ENCODE results near the gene BRD4. TPM values are rescaled to one million over a fixed set of nuclear protein-coding genes. Genes with fewer than 3 reads are reported as not detected.

The BRD4 gene
- total RNA-seq, 1 donor from 2014 or later: 67.4 TPM

GRCh38 chr19:15294561-15294990 is 37.8 kb downstream of the BRD4 start:
- peak; percentile 83 for DNase-seq
- intact Hi-C loops (cut with micrococcal nuclease): no loop called here
- ATAC-seq: peak; percentile 64

DNA sequence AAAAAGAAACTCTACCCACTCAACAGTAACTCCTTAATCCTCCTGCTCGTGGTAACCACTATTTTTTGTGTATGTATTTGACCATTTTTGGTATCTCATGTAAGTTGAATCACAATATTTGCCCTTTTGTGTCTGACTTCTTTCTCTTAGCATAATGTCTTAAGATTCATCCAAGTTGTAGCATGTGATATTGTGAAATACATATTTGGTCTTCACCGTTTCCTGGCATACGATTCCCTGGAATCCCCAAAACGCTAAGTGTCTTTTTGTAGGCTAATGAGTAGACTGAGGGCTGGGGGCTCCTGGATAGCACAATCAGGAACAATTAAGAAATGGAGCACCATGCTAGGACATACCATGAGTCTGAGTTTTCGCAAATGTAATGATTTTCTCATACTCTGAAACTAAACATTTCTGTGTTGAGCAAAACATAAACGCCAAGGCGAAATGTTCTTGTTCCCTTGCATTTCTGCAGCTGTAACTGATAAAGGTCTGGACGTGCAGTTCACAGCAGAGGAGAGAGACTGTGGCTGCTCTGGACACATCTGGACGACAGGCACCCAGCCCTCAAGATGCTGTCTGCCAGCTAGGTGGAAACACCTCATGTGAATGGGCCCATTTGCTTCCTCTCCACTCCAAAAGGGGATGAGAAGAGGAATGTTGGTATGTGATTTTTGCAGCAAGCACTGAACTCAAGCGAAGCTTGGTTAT is 38.4 kb downstream of the BRD4 start:
- peak; percentile 21 for ATAC-seq
- intact Hi-C loops (cut with micrococcal nuclease): no loop called here
- DNase-seq: no peak

- intact Hi-C loops (cut with micrococcal nuclease): no loop called here
- peak; percentile 47 for DNase-seq
- peak; percentile 57 for ATAC-seq
Observed at GRCh38 chr19:15292847-15293582, 39.3 kb downstream of the BRD4 start.

GRCh38 chr19:15292140-15292539 is 40.2 kb downstream of the BRD4 start:
- no peak for ATAC-seq
- intact Hi-C loops (cut with micrococcal nuclease): no loop called here
- no peak for DNase-seq

GRCh38 chr19:15291548-15292021 is 40.8 kb downstream of the BRD4 start:
- ATAC-seq (no peak), DNase-seq (no peak)
- intact Hi-C loops (cut with micrococcal nuclease): no loop called here

- ATAC-seq: no peak
- intact Hi-C loops (cut with micrococcal nuclease): no loop called here
- DNase-seq: no peak
Observed at GRCh38 chr19:15291089-15291488, 41.2 kb downstream of the BRD4 start.

- intact Hi-C loops (cut with micrococcal nuclease): no loop called here
- no peak for ATAC-seq
Observed at GRCh38 chr19:15290166-15290565, 42.2 kb downstream of the BRD4 start.

DNA sequence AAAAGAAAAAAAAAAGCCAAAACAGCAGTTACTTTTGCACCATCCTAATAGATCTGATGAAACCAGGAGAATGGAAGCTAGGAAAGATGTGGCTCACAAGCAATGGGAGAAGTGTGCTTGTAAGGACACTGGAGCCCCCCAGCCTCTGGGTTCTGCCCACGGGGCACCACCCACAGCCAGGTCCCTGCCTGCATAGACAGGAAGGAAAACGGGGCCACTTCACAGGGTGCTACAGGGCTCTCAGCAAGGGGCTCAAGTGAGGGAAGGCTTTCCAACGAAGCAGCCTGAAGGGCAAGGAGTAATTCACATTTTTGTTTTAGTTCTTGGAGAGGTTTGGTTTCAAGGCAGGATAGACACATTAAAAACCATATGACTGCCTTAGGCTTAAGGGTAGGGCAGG is 42.7 kb downstream of the BRD4 start:
- DNase-seq (no peak), ATAC-seq (no peak)
- intact Hi-C loops (cut with micrococcal nuclease): no loop called here

More at GRCh38 chr19:15290166-15290565, 42.2 kb downstream of the BRD4 start:
- no peak for DNase-seq

DNA sequence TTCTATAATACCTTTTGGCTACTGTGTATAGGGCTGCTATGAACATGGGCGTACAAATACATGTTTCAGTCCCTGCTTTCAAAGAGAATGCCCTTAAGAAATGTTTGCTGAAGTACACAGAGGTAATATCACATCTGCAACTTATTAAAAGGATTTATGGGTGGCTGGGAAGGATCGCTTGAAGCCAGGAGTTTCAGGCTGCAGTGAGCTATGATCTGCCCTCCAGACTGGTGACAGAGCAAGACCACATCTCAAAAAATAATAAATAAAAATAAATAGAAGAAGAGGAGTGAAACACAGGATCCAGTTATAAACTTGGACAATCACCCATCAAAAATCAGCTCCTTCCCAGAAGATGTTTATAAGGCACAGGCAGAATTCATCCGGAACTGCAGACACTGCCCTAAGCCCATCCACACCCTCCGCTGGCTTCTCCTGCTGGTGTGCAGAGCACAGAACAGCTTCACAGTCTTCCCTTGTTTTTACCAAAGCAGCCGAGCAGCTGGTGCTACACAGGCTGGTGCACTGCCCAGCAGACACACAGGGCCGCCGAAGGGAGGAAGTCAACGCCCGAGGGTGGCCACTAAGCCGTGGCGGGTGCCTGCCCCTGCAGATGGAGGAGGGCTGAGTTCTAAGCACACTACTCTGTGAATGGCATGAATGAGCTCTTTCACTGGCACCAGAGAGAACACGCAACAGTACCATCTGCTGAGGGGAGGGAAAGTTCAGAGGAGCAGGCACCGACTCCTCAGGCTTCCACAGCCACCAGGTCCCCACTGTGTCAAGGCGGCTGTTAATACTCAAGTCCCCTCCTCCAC is 44.0 kb downstream of the BRD4 start:
- ATAC-seq: peak; percentile 52
- DNase-seq: peak; percentile 66
- intact Hi-C loops (cut with micrococcal nuclease): no loop called here

GRCh38 chr19:15287496-15287895 is 44.8 kb downstream of the BRD4 start:
- ATAC-seq: no peak
- DNase-seq: no peak
- intact Hi-C loops (cut with micrococcal nuclease): no loop called here

GRCh38 chr19:15286688-15287365 is 45.5 kb downstream of the BRD4 start:
- no peak for DNase-seq
- no peak for ATAC-seq
- intact Hi-C loops (cut with micrococcal nuclease): no loop called here

- no peak for DNase-seq
- ATAC-seq: no peak
- intact Hi-C loops (cut with micrococcal nuclease): no loop called here
Observed at GRCh38 chr19:15285896-15286591, 46.3 kb downstream of the BRD4 start.

DNA sequence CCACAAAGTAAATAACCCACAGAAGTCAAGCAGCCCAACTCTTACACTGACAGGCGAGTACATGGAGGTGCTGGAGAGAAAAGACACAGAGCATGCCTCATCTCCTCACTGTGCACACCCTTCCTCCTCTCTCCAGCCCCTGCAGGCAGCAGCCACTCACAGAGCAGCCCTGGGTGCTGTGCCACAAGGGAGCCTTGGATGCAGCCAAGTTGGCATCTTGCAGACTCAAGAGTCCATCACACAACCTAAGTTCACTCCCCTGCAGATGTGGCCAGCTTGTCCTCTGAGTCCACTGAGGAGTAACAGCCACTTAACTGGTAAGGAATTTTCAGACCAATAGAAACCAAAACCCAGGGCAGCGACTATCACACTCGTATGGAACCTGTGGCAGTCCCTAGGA is 47.4 kb downstream of the BRD4 start:
- no peak for ATAC-seq
- intact Hi-C loops (cut with micrococcal nuclease): no loop called here
- DNase-seq: no peak

- DNase-seq (no peak), ATAC-seq (no peak)
- intact Hi-C loops (cut with micrococcal nuclease): no loop called here
Observed at GRCh38 chr19:15284091-15284490, 48.2 kb downstream of the BRD4 start.

DNA sequence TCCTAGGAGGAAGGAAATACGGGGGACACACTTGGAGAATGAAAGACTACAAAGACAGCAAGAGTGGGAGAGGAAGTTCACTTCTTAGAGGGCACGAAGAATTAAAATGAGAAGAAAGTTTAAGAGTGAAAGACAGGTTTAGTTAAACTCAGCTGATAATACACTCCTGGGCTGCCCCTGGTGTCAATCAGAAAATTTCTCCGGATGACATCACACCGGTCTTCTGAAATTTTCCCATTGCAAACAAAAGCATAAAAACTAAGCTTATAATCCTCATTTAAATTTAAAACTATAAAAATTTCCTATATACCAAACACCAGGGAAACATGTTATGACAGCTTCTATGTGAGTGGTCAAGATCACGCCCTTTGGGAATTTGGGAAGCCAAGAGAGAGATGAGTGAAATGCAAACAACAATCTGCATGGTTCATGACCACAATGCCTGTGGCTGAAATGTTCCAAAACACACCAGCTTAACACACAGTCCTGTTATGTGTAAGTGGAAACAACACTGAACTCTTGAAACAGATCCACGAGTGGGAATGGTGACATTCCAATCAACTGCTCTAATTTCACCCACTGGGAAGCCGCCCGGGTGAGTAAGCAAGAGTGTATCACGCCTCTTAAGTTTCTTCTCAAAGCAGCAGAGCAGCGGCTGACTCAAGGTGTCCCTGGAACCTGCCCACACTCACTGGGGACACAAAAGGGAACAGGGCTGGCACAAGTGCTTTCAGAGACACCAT is 49.0 kb downstream of the BRD4 start:
- intact Hi-C loops (cut with micrococcal nuclease): no loop called here
- DNase-seq (no peak), ATAC-seq (peak; percentile 6)

DNA sequence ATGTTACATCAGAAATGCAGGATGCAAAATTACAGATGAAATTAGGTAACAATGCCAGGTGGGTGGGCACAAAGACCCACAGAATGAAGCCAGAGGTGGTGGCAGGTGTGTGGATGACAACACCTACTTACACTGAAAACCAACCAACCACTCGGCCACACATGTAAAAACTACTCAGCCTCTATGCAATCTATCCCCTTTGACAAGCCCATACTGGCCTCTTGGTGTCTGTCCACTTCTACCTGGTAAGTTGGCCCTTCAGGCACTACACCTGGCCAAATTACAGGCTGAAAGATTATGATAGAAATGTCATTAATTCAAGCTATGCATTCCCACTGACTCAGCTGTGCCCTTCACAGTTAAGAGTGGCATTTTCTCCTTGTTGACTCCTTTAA is 50.0 kb downstream of the BRD4 start:
- DNase-seq: no peak
- intact Hi-C loops (cut with micrococcal nuclease): no loop called here
- ATAC-seq: no peak

- intact Hi-C loops (cut with micrococcal nuclease): no loop called here
- DNase-seq (peak; percentile 95), ATAC-seq (peak; percentile 90)
Observed at GRCh38 chr19:15280915-15281683, 51.2 kb downstream of the BRD4 start.

All from left ventricle myocardium superior (tissue), 1 donor.